ENCODE results near the gene SLC16A7.

SLC16A7 gene

GRCh38 chr12:59574406-59574805 is 21.4 kb upstream of the SLC16A7 start:
- H3K79me1 ChIP-seq (ENCODE audit: low read length): no peaks in the 10 kb centered on the region
- peak in 1 of 2 donors; percentile 34 for DNase-seq
- no peak overlapping the region for H3K4ac ChIP-seq (ENCODE audit: low read depth, low read length)
- H3K9me3 ChIP-seq (ENCODE audit: insufficient read depth, low read depth, low read length): no peaks in the 10 kb centered on the region
- no peak overlapping the region for H3K18ac ChIP-seq (ENCODE audit: low read length)
- no peaks in the 10 kb centered on the region for H3K79me2 ChIP-seq (ENCODE audit: control insufficient read depth, insufficient read depth, low read length, poor library complexity)
- no peak overlapping the region for H4K91ac ChIP-seq (ENCODE audit: low read depth, low read length)
- no peak overlapping the region for H3K9ac ChIP-seq (ENCODE audit: low read length)
- H3K4me3 ChIP-seq (ENCODE audit: low read depth, low read length): no peak overlapping the region
- H2BK120ac ChIP-seq (ENCODE audit: insufficient read depth, low read length, poor library complexity): no peak overlapping the region
- no peaks in the 10 kb centered on the region for H3K36me3 ChIP-seq (ENCODE audit: control insufficient read depth in 1 of 2, insufficient read depth in 2 of 2, low read length in 2 of 2)
- H3K4me1 ChIP-seq (ENCODE audit: control insufficient read depth in 1 of 2, insufficient read depth in 2 of 2, low read length in 2 of 2): no peaks in the 10 kb centered on the region
- no peak overlapping the region for H2BK12ac ChIP-seq (ENCODE audit: low read length)
- H4K8ac ChIP-seq (ENCODE audit: low read depth, low read length): no peak overlapping the region
- no peak overlapping the region for H3K27ac ChIP-seq (ENCODE audit: low read depth, low read length)
- H2AK5ac ChIP-seq (ENCODE audit: low read length): no peak overlapping the region
- H2AFZ ChIP-seq (ENCODE audit: insufficient read depth, low read length, poor library complexity): no peak overlapping the region
- no peak overlapping the region for H3K23ac ChIP-seq (ENCODE audit: low read length)
- no peak overlapping the region for H3K4me2 ChIP-seq (ENCODE audit: low read length)
- H3K14ac ChIP-seq (ENCODE audit: low read length): no peak overlapping the region
- no peaks in the 10 kb centered on the region for H3K27me3 ChIP-seq (ENCODE audit: insufficient read depth, low read length)
- no peak overlapping the region for H4K12ac ChIP-seq (ENCODE audit: low read depth, low read length)
- H2BK5ac ChIP-seq (ENCODE audit: low read depth, low read length, poor library complexity): no peak overlapping the region

GRCh38 chr12:59575826-59576225 is 20.0 kb upstream of the SLC16A7 start:
- H3K4me1 ChIP-seq (ENCODE audit: control insufficient read depth in 1 of 2, insufficient read depth in 2 of 2, low read length in 2 of 2): no peaks in the 10 kb centered on the region
- H3K27ac ChIP-seq (ENCODE audit: low read depth, low read length): no peak overlapping the region
- no peaks in the 10 kb centered on the region for H3K27me3 ChIP-seq (ENCODE audit: insufficient read depth, low read length)
- no peak overlapping the region for H4K8ac ChIP-seq (ENCODE audit: low read depth, low read length)
- H2BK5ac ChIP-seq (ENCODE audit: low read depth, low read length, poor library complexity): no peak overlapping the region
- H4K12ac ChIP-seq (ENCODE audit: low read depth, low read length): no peak overlapping the region
- H3K79me1 ChIP-seq (ENCODE audit: low read length): no peaks in the 10 kb centered on the region
- H3K14ac ChIP-seq (ENCODE audit: low read length): no peak overlapping the region
- no peak overlapping the region for H3K23ac ChIP-seq (ENCODE audit: low read length)
- no peak overlapping the region for H3K4me2 ChIP-seq (ENCODE audit: low read length)
- H3K4ac ChIP-seq (ENCODE audit: low read depth, low read length): no peak overlapping the region
- H3K9ac ChIP-seq (ENCODE audit: low read length): no peak overlapping the region
- no peaks in the 10 kb centered on the region for H3K79me2 ChIP-seq (ENCODE audit: control insufficient read depth, insufficient read depth, low read length, poor library complexity)
- DNase-seq: no peak
- no peaks in the 10 kb centered on the region for H3K9me3 ChIP-seq (ENCODE audit: insufficient read depth, low read depth, low read length)
- no peak overlapping the region for H2BK120ac ChIP-seq (ENCODE audit: insufficient read depth, low read length, poor library complexity)
- H2AK5ac ChIP-seq (ENCODE audit: low read length): no peak overlapping the region
- no CpG with 5 or more reads among the region's 2 CpGs for WGBS (ENCODE audit: extremely low coverage, insufficient coverage, insufficient read length)
- no peak overlapping the region for H2BK12ac ChIP-seq (ENCODE audit: low read length)
- no peaks in the 10 kb centered on the region for H3K36me3 ChIP-seq (ENCODE audit: control insufficient read depth in 1 of 2, insufficient read depth in 2 of 2, low read length in 2 of 2)
- H3K4me3 ChIP-seq (ENCODE audit: low read depth, low read length): no peak overlapping the region
- H4K91ac ChIP-seq (ENCODE audit: low read depth, low read length): no peak overlapping the region
- no peak overlapping the region for H3K18ac ChIP-seq (ENCODE audit: low read length)
- H2AFZ ChIP-seq (ENCODE audit: insufficient read depth, low read length, poor library complexity): no peak overlapping the region

GRCh38 chr12:59578254-59578653 is 17.6 kb upstream of the SLC16A7 start:
- no peak overlapping the region for H4K91ac ChIP-seq (ENCODE audit: low read depth, low read length)
- H3K27me3 ChIP-seq (ENCODE audit: insufficient read depth, low read length): no peaks in the 10 kb centered on the region
- H3K14ac ChIP-seq (ENCODE audit: low read length): no peak overlapping the region
- H4K8ac ChIP-seq (ENCODE audit: low read depth, low read length): no peak overlapping the region
- no peak overlapping the region for H2AK5ac ChIP-seq (ENCODE audit: low read length)
- no peak overlapping the region for H2BK5ac ChIP-seq (ENCODE audit: low read depth, low read length, poor library complexity)
- H3K4me1 ChIP-seq (ENCODE audit: control insufficient read depth in 1 of 2, insufficient read depth in 2 of 2, low read length in 2 of 2): no peaks in the 10 kb centered on the region
- no peak overlapping the region for H2BK12ac ChIP-seq (ENCODE audit: low read length)
- no peaks in the 10 kb centered on the region for H3K9me3 ChIP-seq (ENCODE audit: insufficient read depth, low read depth, low read length)
- no peak overlapping the region for H2AFZ ChIP-seq (ENCODE audit: insufficient read depth, low read length, poor library complexity)
- no CpG with 5 or more reads among the region's 1 CpG for WGBS (ENCODE audit: extremely low coverage, insufficient coverage, insufficient read length)
- no peak overlapping the region for H3K9ac ChIP-seq (ENCODE audit: low read length)
- H3K79me1 ChIP-seq (ENCODE audit: low read length): no peaks in the 10 kb centered on the region
- H3K4me2 ChIP-seq (ENCODE audit: low read length): no peak overlapping the region
- DNase-seq: no peak
- no peak overlapping the region for H3K23ac ChIP-seq (ENCODE audit: low read length)
- no peak overlapping the region for H2BK120ac ChIP-seq (ENCODE audit: insufficient read depth, low read length, poor library complexity)
- no peaks in the 10 kb centered on the region for H3K79me2 ChIP-seq (ENCODE audit: control insufficient read depth, insufficient read depth, low read length, poor library complexity)
- H3K36me3 ChIP-seq (ENCODE audit: control insufficient read depth in 1 of 2, insufficient read depth in 2 of 2, low read length in 2 of 2): no peaks in the 10 kb centered on the region
- H3K4me3 ChIP-seq (ENCODE audit: low read depth, low read length): no peak overlapping the region
- H3K18ac ChIP-seq (ENCODE audit: low read length): no peak overlapping the region
- no peak overlapping the region for H4K12ac ChIP-seq (ENCODE audit: low read depth, low read length)
- no peak overlapping the region for H3K4ac ChIP-seq (ENCODE audit: low read depth, low read length)
- no peak overlapping the region for H3K27ac ChIP-seq (ENCODE audit: low read depth, low read length)

DNA sequence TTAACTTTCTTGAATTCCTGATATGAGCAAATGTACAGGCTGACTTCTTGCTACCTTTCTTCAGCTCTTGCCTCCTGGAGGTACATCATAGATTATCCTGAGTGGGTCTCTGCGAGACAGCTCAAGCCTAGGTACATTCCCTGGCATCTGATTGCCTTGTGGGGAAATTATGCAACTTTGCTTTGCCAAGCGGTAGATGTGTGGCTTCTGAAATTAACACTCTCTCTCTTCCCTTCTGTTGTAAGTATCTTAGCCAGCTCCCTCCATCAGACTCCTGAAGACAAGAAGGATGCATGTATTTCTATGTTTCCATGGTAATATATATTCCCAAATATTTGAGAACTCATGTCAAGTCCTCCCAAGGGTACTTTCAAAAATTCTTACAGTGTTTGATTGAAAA is 16.2 kb upstream of the SLC16A7 start:
- H3K27me3 ChIP-seq (ENCODE audit: insufficient read depth, low read length): no peaks in the 10 kb centered on the region
- DNase-seq: no peak
- no peak overlapping the region for H3K23ac ChIP-seq (ENCODE audit: low read length)
- no peaks in the 10 kb centered on the region for H3K79me1 ChIP-seq (ENCODE audit: low read length)
- H3K9me3 ChIP-seq (ENCODE audit: insufficient read depth, low read depth, low read length): no peaks in the 10 kb centered on the region
- WGBS (ENCODE audit: extremely low coverage, insufficient coverage, insufficient read length): no CpG with 5 or more reads among the region's 2 CpGs
- H3K14ac ChIP-seq (ENCODE audit: low read length): no peak overlapping the region
- no peak overlapping the region for H2AK5ac ChIP-seq (ENCODE audit: low read length)
- no peak overlapping the region for H2BK120ac ChIP-seq (ENCODE audit: insufficient read depth, low read length, poor library complexity)
- H3K4me3 ChIP-seq (ENCODE audit: low read depth, low read length): no peak overlapping the region
- H3K4me2 ChIP-seq (ENCODE audit: low read length): no peak overlapping the region
- no peak overlapping the region for H3K27ac ChIP-seq (ENCODE audit: low read depth, low read length)
- H2AFZ ChIP-seq (ENCODE audit: insufficient read depth, low read length, poor library complexity): no peak overlapping the region
- no peak overlapping the region for H2BK12ac ChIP-seq (ENCODE audit: low read length)
- no peaks in the 10 kb centered on the region for H3K4me1 ChIP-seq (ENCODE audit: control insufficient read depth in 1 of 2, insufficient read depth in 2 of 2, low read length in 2 of 2)
- H3K79me2 ChIP-seq (ENCODE audit: control insufficient read depth, insufficient read depth, low read length, poor library complexity): no peaks in the 10 kb centered on the region
- no peak overlapping the region for H2BK5ac ChIP-seq (ENCODE audit: low read depth, low read length, poor library complexity)
- H4K12ac ChIP-seq (ENCODE audit: low read depth, low read length): no peak overlapping the region
- H3K4ac ChIP-seq (ENCODE audit: low read depth, low read length): no peak overlapping the region
- H3K36me3 ChIP-seq (ENCODE audit: control insufficient read depth in 1 of 2, insufficient read depth in 2 of 2, low read length in 2 of 2): no peaks in the 10 kb centered on the region
- no peak overlapping the region for H3K18ac ChIP-seq (ENCODE audit: low read length)
- no peak overlapping the region for H4K91ac ChIP-seq (ENCODE audit: low read depth, low read length)
- no peak overlapping the region for H3K9ac ChIP-seq (ENCODE audit: low read length)
- no peak overlapping the region for H4K8ac ChIP-seq (ENCODE audit: low read depth, low read length)
